Neuronal stem cell (in vitro differentiated cells): ENCODE measurements around the gene RPL39L.

Source experiments
- DNase-seq: peaks from one replicate; pipeline ENCODE4 v3.0.0-alpha.2; 2013; ENCODE audit warnings: low spot score
- H2AFZ ChIP-seq: one replicate; pipeline ENCODE4 v1.6.1; 2013; ENCODE audit warnings: mild to moderate bottlenecking, low read length, inconsistent platforms
- H2AK5ac ChIP-seq: 2 replicates; pipeline ENCODE4 v1.6.1; 2013; ENCODE audit warnings: low read depth, mild to moderate bottlenecking, inconsistent platforms, low read length, moderate library complexity, mixed read lengths
- H2BK120ac ChIP-seq: 2 replicates; pipeline ENCODE4 v1.6.1; 2013; ENCODE audit warnings: low read depth, mild to moderate bottlenecking, inconsistent platforms, low read length, moderate library complexity, mixed read lengths
- H2BK12ac ChIP-seq: one replicate; pipeline ENCODE4 v1.6.1; 2013; ENCODE audit warnings: low read length, inconsistent platforms
- H2BK15ac ChIP-seq: 2 replicates; pipeline ENCODE4 v1.6.1; 2013; ENCODE audit warnings: mild to moderate bottlenecking, low read length, inconsistent platforms, mixed read lengths
- H2BK5ac ChIP-seq: one replicate; pipeline ENCODE4 v1.6.1; 2013; ENCODE audit warnings: inconsistent platforms, mild to moderate bottlenecking, low read length, moderate library complexity
- H3K14ac ChIP-seq: one replicate; pipeline ENCODE4 v1.6.1; 2013; ENCODE audit warnings: low read length, inconsistent platforms
- H3K18ac ChIP-seq: 2 replicates; pipeline ENCODE4 v1.6.1; 2013; ENCODE audit warnings: low read length, inconsistent platforms
- H3K23ac ChIP-seq: 2 replicates; pipeline ENCODE4 v1.6.1; 2013; ENCODE audit warnings: low read depth, mild to moderate bottlenecking, mixed read lengths, low read length, inconsistent platforms; ENCODE audit not compliant: poor library complexity
- H3K27ac ChIP-seq: replicated peaks from 3 replicates; pipeline ENCODE4 v1.5.1; 2013; ENCODE audit warnings: low read length, inconsistent platforms
- H3K27me3 ChIP-seq, 3 experiments: 2 replicates each; pipeline ENCODE4 v1.6.1; 2013; ENCODE audit warnings: low read length in 3 of 3, mild to moderate bottlenecking in 2 of 3, inconsistent platforms in 1 of 3, low read depth in 1 of 3, mixed read lengths in 1 of 3, moderate library complexity in 1 of 3; ENCODE audit not compliant: control insufficient read depth in 3 of 3, insufficient read depth in 3 of 3
- H3K36me3 ChIP-seq, 2 donors: replicated peaks in 1 of 2; 2 replicates each; pipeline ENCODE4 v1.6.1; 2013; ENCODE audit warnings: low read length in 2 of 2; ENCODE audit not compliant: control insufficient read depth in 2 of 2, insufficient read depth in 2 of 2
- H3K4ac ChIP-seq: 2 replicates; pipeline ENCODE4 v1.6.1; 2013; ENCODE audit warnings: inconsistent platforms, mild to moderate bottlenecking, low read length, moderate library complexity
- H3K4me1 ChIP-seq, 2 donors: 1 replicate in 1 of 2; 2 replicates in 1 of 2; pipeline ENCODE4 v1.6.1; 2013; ENCODE audit warnings: low read length in 2 of 2, low read depth in 1 of 2; ENCODE audit not compliant: control insufficient read depth in 2 of 2, insufficient read depth in 1 of 2
- H3K4me2 ChIP-seq: one replicate; pipeline ENCODE4 v1.6.1; 2013; ENCODE audit warnings: mild to moderate bottlenecking, low read length, inconsistent platforms; ENCODE audit not compliant: insufficient read depth, poor library complexity, severe bottlenecking
- H3K4me3 ChIP-seq, 2 donors: 2 replicates each; pipeline ENCODE4 v1.5.1; 2013; ENCODE audit warnings: low read length in 2 of 2, mild to moderate bottlenecking in 2 of 2, inconsistent platforms in 1 of 2, moderate library complexity in 1 of 2
- H3K79me1 ChIP-seq: one replicate; pipeline ENCODE4 v1.6.1; 2013; ENCODE audit warnings: low read depth, mild to moderate bottlenecking, inconsistent platforms, low read length, moderate library complexity
- H3K9ac ChIP-seq: one replicate; pipeline ENCODE4 v1.6.1; 2013; ENCODE audit warnings: mild to moderate bottlenecking, low read depth, low read length, inconsistent platforms; ENCODE audit not compliant: poor library complexity
- H3K9me3 ChIP-seq, 2 donors: replicated peaks in 1 of 2; 2 replicates each; pipeline versions ENCODE3 to v1.6.1; 2013; ENCODE audit warnings: low read length in 2 of 2, mild to moderate bottlenecking in 2 of 2, inconsistent platforms in 1 of 2, low read depth in 1 of 2, mixed read lengths in 1 of 2, moderate library complexity in 1 of 2; ENCODE audit not compliant: control insufficient read depth in 2 of 2, insufficient read depth in 1 of 2
- H4K8ac ChIP-seq: one replicate; pipeline ENCODE4 v1.6.1; 2013; ENCODE audit warnings: low read depth, mild to moderate bottlenecking, inconsistent platforms, low read length, moderate library complexity
- H4K91ac ChIP-seq: one replicate; pipeline ENCODE4 v1.6.1; 2013; ENCODE audit warnings: low read length, low read depth, mild to moderate bottlenecking, inconsistent platforms; ENCODE audit not compliant: poor library complexity
- WGBS, 2 donors: extraction: QIAGEN DNeasy Blood & Tissue Kit; methylation state at CpG; one replicate each; pipeline ENCODE4 v1.1.7; 2013; ENCODE audit warnings: missing lambda C conversion rate in 2 of 2, mixed read lengths in 1 of 2; ENCODE audit not compliant: insufficient read length in 2 of 2, insufficient replicate concordance in 1 of 2; ENCODE audit errors: extremely low coverage in 2 of 2; 5-methylcytosine and 5-hydroxymethylcytosine counted together

RPL39L gene

DNA sequence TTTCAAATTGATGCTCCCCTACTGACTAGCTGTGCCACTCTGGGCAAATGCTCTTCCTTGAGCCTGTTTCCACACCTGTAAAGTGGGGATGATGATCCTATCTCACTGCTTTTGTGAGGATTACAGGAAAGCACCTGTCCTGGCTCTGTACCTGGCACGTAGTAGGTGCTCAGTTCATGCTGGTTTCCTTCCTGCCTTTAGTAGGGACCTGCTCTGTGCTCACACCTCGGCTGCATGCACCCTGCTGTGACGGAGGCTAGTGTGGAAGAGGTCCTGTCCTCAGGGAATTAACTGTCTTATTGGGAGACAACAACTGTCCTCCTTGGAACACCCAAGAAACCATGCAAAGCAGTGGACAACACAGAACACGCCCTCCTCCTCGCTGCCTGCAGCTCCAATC is 61.8 kb downstream of the RPL39L start:
- Histone ChIP-seq H3K79me1 (no peaks in the 10 kb centered on the region), H2AK5ac (no peak overlapping the region), H3K4ac (no peak overlapping the region), H4K91ac (no peak overlapping the region), H3K9me3 (no peaks in the 10 kb centered on the region), H3K27me3 (no peaks in the 10 kb centered on the region), H3K36me3 (peaks cover 22 to 25% of the 10 kb centered on the region in 2 donors), H3K4me1 (peaks cover 0 to 2% of the 10 kb centered on the region in 2 donors), H3K9ac (peak overlapping the region; percentile 47), H3K27ac (no peak overlapping the region), H3K23ac (no peak overlapping the region), H4K8ac (no peak overlapping the region), H2BK12ac (no peak overlapping the region), H3K4me2 (no peak overlapping the region), H3K14ac (no peak overlapping the region), H2BK5ac (no peak overlapping the region), H2AFZ (no peak overlapping the region), H2BK15ac (no peak overlapping the region), H3K4me3 (peak overlapping the region in 1 of 2 donors; percentile 47), H2BK120ac (no peak overlapping the region), H3K18ac (no peak overlapping the region)
- no peak for DNase-seq
- no CpG with 5 or more reads among the region's 5 CpGs for WGBS, 2 donors

DNA sequence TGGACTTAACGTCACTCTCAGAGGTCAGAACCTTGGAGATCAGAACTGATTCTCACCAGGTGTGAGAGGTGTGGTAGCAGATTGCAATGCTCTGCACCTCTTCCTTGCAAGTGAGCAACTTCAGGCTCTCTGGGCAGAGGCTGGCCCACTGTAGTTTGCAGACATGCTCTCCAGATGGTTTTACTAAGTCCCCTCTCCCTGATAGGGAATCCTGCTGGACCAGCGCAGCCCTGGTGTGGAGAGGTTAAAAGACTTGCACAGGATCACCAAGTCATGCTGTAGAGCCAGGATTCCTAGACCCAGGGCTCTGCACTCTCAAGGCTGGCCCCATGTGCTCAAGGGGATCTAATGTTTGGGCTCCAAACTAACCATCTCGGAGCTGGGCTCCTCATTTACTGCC is 62.2 kb downstream of the RPL39L start:
- H3K27ac ChIP-seq: no peak overlapping the region

GRCh38 chr3:187076297-187076696 is 63.0 kb downstream of the RPL39L start:
- no peak for DNase-seq
- WGBS, 2 donors: no CpG with 5 or more reads among the region's 6 CpGs
- H3K23ac ChIP-seq: no peak overlapping the region
- no peak overlapping the region for H2BK5ac ChIP-seq
- no peak overlapping the region for H3K4me3 ChIP-seq
- H3K9ac ChIP-seq: no peak overlapping the region
- H3K4ac ChIP-seq: no peak overlapping the region
- H2AFZ ChIP-seq: no peak overlapping the region
- no peak overlapping the region for H3K27ac ChIP-seq
- no peak overlapping the region for H4K91ac ChIP-seq
- no peak overlapping the region for H3K18ac ChIP-seq
- no peak overlapping the region for H2BK15ac ChIP-seq
- H2BK120ac ChIP-seq: no peak overlapping the region
- H4K8ac ChIP-seq: no peak overlapping the region
- H3K9me3 ChIP-seq: no peaks in the 10 kb centered on the region
- no peak overlapping the region for H3K4me2 ChIP-seq
- no peaks in the 10 kb centered on the region for H3K27me3 ChIP-seq
- peaks cover 22 to 25% of the 10 kb centered on the region in 2 donors for H3K36me3 ChIP-seq
- H2AK5ac ChIP-seq: no peak overlapping the region
- H3K4me1 ChIP-seq: peaks cover 0 to 7% of the 10 kb centered on the region in 2 donors
- H3K14ac ChIP-seq: no peak overlapping the region
- H3K79me1 ChIP-seq: no peaks in the 10 kb centered on the region
- no peak overlapping the region for H2BK12ac ChIP-seq

More for the DNA sequence above, 62.2 kb downstream of the RPL39L start:
- H4K8ac ChIP-seq: no peak overlapping the region
- H3K27me3 ChIP-seq: no peaks in the 10 kb centered on the region
- no peak overlapping the region for H3K4me3 ChIP-seq
- no peak overlapping the region for H4K91ac ChIP-seq
- no CpG with 5 or more reads among the region's 3 CpGs for WGBS, 2 donors
- H3K4me2 ChIP-seq: no peak overlapping the region
- H3K9ac ChIP-seq: no peak overlapping the region
- no peak for DNase-seq
- H2BK120ac ChIP-seq: no peak overlapping the region
- no peaks in the 10 kb centered on the region for H3K9me3 ChIP-seq
- H3K36me3 ChIP-seq: peaks cover 22 to 25% of the 10 kb centered on the region in 2 donors
- no peak overlapping the region for H2AK5ac ChIP-seq
- no peak overlapping the region for H3K4ac ChIP-seq
- no peaks in the 10 kb centered on the region for H3K79me1 ChIP-seq
- H3K23ac ChIP-seq: no peak overlapping the region
- H3K14ac ChIP-seq: no peak overlapping the region
- H2BK15ac ChIP-seq: no peak overlapping the region
- no peak overlapping the region for H2BK5ac ChIP-seq
- H2BK12ac ChIP-seq: no peak overlapping the region
- no peak overlapping the region for H3K18ac ChIP-seq
- H3K4me1 ChIP-seq: peaks cover 0 to 6% of the 10 kb centered on the region in 2 donors
- H2AFZ ChIP-seq: no peak overlapping the region

GRCh38 chr3:187074846-187075245 is 64.5 kb downstream of the RPL39L start:
- H2AFZ ChIP-seq: no peak overlapping the region
- H3K9ac ChIP-seq: no peak overlapping the region
- H3K18ac ChIP-seq: no peak overlapping the region
- no peak overlapping the region for H2BK15ac ChIP-seq
- H3K27me3 ChIP-seq: no peaks in the 10 kb centered on the region
- no peaks in the 10 kb centered on the region for H3K79me1 ChIP-seq
- no peak overlapping the region for H3K4ac ChIP-seq
- H2AK5ac ChIP-seq: no peak overlapping the region
- H3K27ac ChIP-seq: no peak overlapping the region
- H3K9me3 ChIP-seq: no peaks in the 10 kb centered on the region
- peaks cover 22 to 25% of the 10 kb centered on the region in 2 donors for H3K36me3 ChIP-seq
- DNase-seq: no peak
- H3K4me2 ChIP-seq: no peak overlapping the region
- peaks cover 0 to 7% of the 10 kb centered on the region in 2 donors for H3K4me1 ChIP-seq
- H4K8ac ChIP-seq: no peak overlapping the region
- no peak overlapping the region for H3K4me3 ChIP-seq
- no peak overlapping the region for H4K91ac ChIP-seq
- H3K14ac ChIP-seq: no peak overlapping the region
- no peak overlapping the region for H2BK120ac ChIP-seq
- H2BK5ac ChIP-seq: no peak overlapping the region
- no peak overlapping the region for H2BK12ac ChIP-seq
- no peak overlapping the region for H3K23ac ChIP-seq
